22Rv1 (cell line): ENCODE measurements around the gene NTN4.

Experiments
- ZFX ChIP-seq: fragments of 450-650 bp; IDR thresholded peaks from 2 replicates; pipeline ENCODE4 v1.6.1; 2017; ENCODE audit warnings: antibody characterized with exemption, borderline replicate concordance
- TF ChIP-seq, protein P1 (sequence below): fragments of 450-650 bp; IDR thresholded peaks from 2 replicates; pipeline ENCODE4 v1.5.1; 2017; ENCODE audit warnings: mild to moderate bottlenecking

DNA sequence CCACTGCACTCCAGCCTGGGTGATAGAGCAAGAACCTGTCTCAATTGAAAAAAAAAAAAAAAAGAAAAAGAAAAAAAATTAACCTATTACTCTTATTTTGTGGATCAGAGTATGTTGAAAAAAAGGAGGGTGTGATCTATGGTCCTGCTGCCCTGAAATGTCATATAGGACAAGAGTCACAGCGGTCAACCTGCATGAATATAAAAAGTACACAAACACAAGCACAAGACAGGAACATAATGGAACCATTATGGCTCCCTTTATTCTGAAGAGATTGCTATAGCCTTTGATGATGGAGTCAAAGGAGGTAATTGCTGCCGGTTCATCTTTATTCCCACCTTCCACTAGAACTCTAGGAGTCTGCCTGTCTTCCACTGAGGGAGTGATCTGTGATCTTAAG lies 96.9 kb downstream of the NTN4 start:
- TF ChIP-seq, protein P1, sequence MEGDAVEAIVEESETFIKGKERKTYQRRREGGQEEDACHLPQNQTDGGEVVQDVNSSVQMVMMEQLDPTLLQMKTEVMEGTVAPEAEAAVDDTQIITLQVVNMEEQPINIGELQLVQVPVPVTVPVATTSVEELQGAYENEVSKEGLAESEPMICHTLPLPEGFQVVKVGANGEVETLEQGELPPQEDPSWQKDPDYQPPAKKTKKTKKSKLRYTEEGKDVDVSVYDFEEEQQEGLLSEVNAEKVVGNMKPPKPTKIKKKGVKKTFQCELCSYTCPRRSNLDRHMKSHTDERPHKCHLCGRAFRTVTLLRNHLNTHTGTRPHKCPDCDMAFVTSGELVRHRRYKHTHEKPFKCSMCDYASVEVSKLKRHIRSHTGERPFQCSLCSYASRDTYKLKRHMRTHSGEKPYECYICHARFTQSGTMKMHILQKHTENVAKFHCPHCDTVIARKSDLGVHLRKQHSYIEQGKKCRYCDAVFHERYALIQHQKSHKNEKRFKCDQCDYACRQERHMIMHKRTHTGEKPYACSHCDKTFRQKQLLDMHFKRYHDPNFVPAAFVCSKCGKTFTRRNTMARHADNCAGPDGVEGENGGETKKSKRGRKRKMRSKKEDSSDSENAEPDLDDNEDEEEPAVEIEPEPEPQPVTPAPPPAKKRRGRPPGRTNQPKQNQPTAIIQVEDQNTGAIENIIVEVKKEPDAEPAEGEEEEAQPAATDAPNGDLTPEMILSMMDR = no peak
- no peak for TF ChIP-seq ZFX
